Nephron (organoid): ENCODE measurements around the gene SDHC.
"Not testable (repeated sequence)": the region's sequence is repeated elsewhere in the genome, so short reads cannot be mapped to it uniquely, and the experiment has no call there.

Experiments
- H3K27ac Mint-ChIP-seq, 3 experiments: 2 replicates each; pipeline ENCODE4 v1.8.0; 2020; ENCODE audit warnings: mixed read lengths in 3 of 3, mild to moderate bottlenecking in 2 of 3, moderate library complexity in 1 of 3
- H3K27me3 Mint-ChIP-seq: 2 replicates; pipeline ENCODE4 v1.8.0; 2021; ENCODE audit warnings: low read depth, mild to moderate bottlenecking, moderate library complexity, mixed read lengths
- H3K36me3 Mint-ChIP-seq: 2 replicates; pipeline ENCODE4 v1.8.0; 2020; ENCODE audit warnings: low read depth, mixed read lengths
- H3K4me1 Mint-ChIP-seq: 2 replicates; pipeline ENCODE4 v1.8.0; 2020; ENCODE audit warnings: mixed read lengths
- H3K4me3 Mint-ChIP-seq, 3 experiments: 2 replicates each; pipeline ENCODE4 v1.8.0; 2020; ENCODE audit warnings: mild to moderate bottlenecking in 3 of 3, mixed read lengths in 3 of 3, moderate library complexity in 2 of 3
- H3K9me3 Mint-ChIP-seq: 2 replicates; pipeline ENCODE4 v1.8.0; 2020; ENCODE audit warnings: mixed read lengths
- CTCF ChIP-seq, 3 experiments: fragments of 200-600 bp; sonication (generic); IDR thresholded peaks; one replicate each; pipeline ENCODE4 v1.5.0; 2021; ENCODE audit warnings: antibody characterized with exemption in 3 of 3; ENCODE audit not compliant: unreplicated experiment in 3 of 3

The SDHC gene

GRCh38 chr1:161389691-161390558 is 75.7 kb downstream of the SDHC start:
- peaks cover 3% of the 10 kb centered on the region for H3K27me3 Mint-ChIP-seq
- TF ChIP-seq CTCF (IDR thresholded peaks at IDR 0.05; ENCODE audit: unreplicated experiment in 3 of 3) = no peak
- H3K4me1 Mint-ChIP-seq = peaks cover 6% of the 10 kb centered on the region
- H3K36me3 Mint-ChIP-seq = peaks cover 7% of the 10 kb centered on the region
- H3K9me3 Mint-ChIP-seq = no peaks in the 10 kb centered on the region
- peak overlapping the region; percentile 88 to 97 (median 93) for H3K4me3 Mint-ChIP-seq
- H3K27ac Mint-ChIP-seq = peak overlapping the region; percentile 95 to 99 (median 97)

GRCh38 chr1:161390559-161390858 is 76.3 kb downstream of the SDHC start:
- H3K4me1 Mint-ChIP-seq = peaks cover 6% of the 10 kb centered on the region
- peak overlapping the region; percentile 95 to 99 (median 97) for H3K27ac Mint-ChIP-seq
- H3K4me3 Mint-ChIP-seq = peak overlapping the region; percentile 88 to 97 (median 93)
- TF ChIP-seq CTCF (IDR thresholded peaks at IDR 0.05; ENCODE audit: unreplicated experiment in 3 of 3) = no peak
- H3K36me3 Mint-ChIP-seq = peaks cover 7% of the 10 kb centered on the region
- peaks cover 3% of the 10 kb centered on the region for H3K27me3 Mint-ChIP-seq
- H3K9me3 Mint-ChIP-seq = no peaks in the 10 kb centered on the region

GRCh38 chr1:161391136-161391535 is 77.0 kb downstream of the SDHC start:
- not testable (repeated sequence) for H3K9me3 Mint-ChIP-seq, H3K27me3 Mint-ChIP-seq, H3K4me1 Mint-ChIP-seq, H3K36me3 Mint-ChIP-seq
- H3K4me3 Mint-ChIP-seq = peak overlapping the region; percentile 88 to 97 (median 93)
- H3K27ac Mint-ChIP-seq = peak overlapping the region in 2 of 3 experiments; percentile 95 to 99

GRCh38 chr1:161391611-161392010 is 77.4 kb downstream of the SDHC start:
- H3K9me3 Mint-ChIP-seq = no peaks in the 10 kb centered on the region
- TF ChIP-seq CTCF (IDR thresholded peaks at IDR 0.05; ENCODE audit: unreplicated experiment in 3 of 3) = no peak
- H3K27me3 Mint-ChIP-seq = peaks cover 3% of the 10 kb centered on the region
- peaks cover 6% of the 10 kb centered on the region for H3K4me1 Mint-ChIP-seq
- peaks cover 7% of the 10 kb centered on the region for H3K36me3 Mint-ChIP-seq
- H3K27ac Mint-ChIP-seq = no peak overlapping the region
- H3K4me3 Mint-ChIP-seq = peak overlapping the region; percentile 62 to 72 (median 71)

GRCh38 chr1:161393151-161393550 is 79.0 kb downstream of the SDHC start:
- Mint-ChIP-seq H3K27me3 (peaks cover 3% of the 10 kb centered on the region), H3K27ac (no peak overlapping the region), H3K36me3 (peaks cover 7% of the 10 kb centered on the region), H3K9me3 (no peaks in the 10 kb centered on the region), H3K4me1 (peaks cover 6% of the 10 kb centered on the region), H3K4me3 (peak overlapping the region; percentile 43 to 65 (median 56))
- TF ChIP-seq CTCF (IDR thresholded peaks at IDR 0.05; ENCODE audit: unreplicated experiment in 3 of 3) = no peak

GRCh38 chr1:161397038-161397437 is 82.9 kb downstream of the SDHC start:
- not testable (repeated sequence) for H3K36me3 Mint-ChIP-seq
- H3K27ac Mint-ChIP-seq = peak overlapping the region; percentile 29 to 65 (median 35)

GRCh38 chr1:161398900-161399256 is 84.7 kb downstream of the SDHC start:
- Mint-ChIP-seq H3K27me3 (peaks cover 3% of the 10 kb centered on the region), H3K9me3 (no peaks in the 10 kb centered on the region), H3K4me3 (peak overlapping the region; percentile 93 to 96 (median 96)), H3K4me1 (peaks cover 15% of the 10 kb centered on the region), H3K36me3 (no peaks in the 10 kb centered on the region), H3K27ac (peak overlapping the region; percentile 99 to 100 (median 100))
- TF ChIP-seq CTCF (IDR thresholded peaks at IDR 0.05; ENCODE audit: unreplicated experiment in 3 of 3) = no peak

More at GRCh38 chr1:161397038-161397437, 82.9 kb downstream of the SDHC start:
- Mint-ChIP-seq H3K4me3 (peak overlapping the region in 2 of 3 experiments; percentile 64 to 76), H3K4me1 (peaks cover 15% of the 10 kb centered on the region)
- not testable (repeated sequence) for H3K9me3 Mint-ChIP-seq, H3K27me3 Mint-ChIP-seq
